ENCODE results near the gene ANKH. TPM values are rescaled to one million over a fixed set of nuclear protein-coding genes. Genes with fewer than 3 reads are reported as not detected.

Gene ANKH
- polyA plus RNA-seq, 1 experiment: 14.2 TPM

DNA sequence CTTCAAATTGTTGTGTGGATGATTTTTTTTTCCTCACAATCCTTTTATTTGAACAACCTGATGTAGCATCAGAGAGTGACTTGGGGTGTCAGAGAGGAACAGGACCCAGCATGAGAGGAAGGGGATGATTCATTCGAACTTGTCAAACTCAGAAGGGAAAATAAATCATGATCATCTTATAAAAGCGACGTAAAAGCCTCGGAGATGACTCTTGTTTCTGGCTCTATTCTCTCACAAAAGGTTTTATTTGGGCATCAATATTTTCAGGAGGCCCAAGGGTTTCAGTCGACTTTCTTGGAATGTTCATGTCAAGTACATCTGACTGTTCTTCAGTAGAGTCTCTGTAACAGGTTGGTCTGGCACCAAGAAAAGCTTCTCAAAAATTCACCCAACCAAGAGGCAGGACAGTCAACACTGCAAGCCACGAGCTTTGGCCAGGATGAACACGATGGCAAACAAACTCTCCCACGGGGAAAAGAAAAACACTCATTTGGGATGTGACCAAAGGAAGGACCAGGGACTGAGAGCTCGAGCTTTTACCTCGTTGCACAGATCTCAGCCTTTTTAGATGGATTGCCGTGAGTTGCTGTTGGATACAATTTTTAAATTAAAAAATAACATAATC lies 55.1 kb downstream of the ANKH start:
- TF ChIP-seq CTCF (IDR thresholded peaks at IDR 0.05; ENCODE audit: low read depth, low read length): no peak
- no peak overlapping the region for H3K4me3 ChIP-seq (ENCODE audit: low read depth, low read length)
- ChIA-PET POLR2A (interaction anchor here (0.6 kb wide), 1 partner anchor 108 kb away, joined by 6 read pairs; no protein-coding TSS in a partner anchor), CTCF (interaction anchor here (1.3 to 2.1 kb wide), 2 partner anchors 57 to 89 kb away, joined by 4 to 9 read pairs; no protein-coding TSS in a partner anchor)
- no peak overlapping the region for H3K27ac ChIP-seq (ENCODE audit: low read depth, low read length)
- no peaks in the 10 kb centered on the region for H3K9me3 ChIP-seq (ENCODE audit: control insufficient read depth, insufficient read depth, low read length)
- H3K27me3 ChIP-seq (ENCODE audit: control insufficient read depth, insufficient read depth, low read length): no peaks in the 10 kb centered on the region
- DNase-seq (ENCODE audit: low read depth, low spot score): no peak

- POLR2A ChIA-PET: no interaction called here
- Histone ChIP-seq H3K27ac (ENCODE audit: low read depth, low read length) (no peak overlapping the region), H3K9me3 (ENCODE audit: control insufficient read depth, insufficient read depth, low read length) (no peaks in the 10 kb centered on the region), H3K4me3 (ENCODE audit: low read depth, low read length) (no peak overlapping the region), H3K27me3 (ENCODE audit: control insufficient read depth, insufficient read depth, low read length) (no peaks in the 10 kb centered on the region)
- CTCF ChIA-PET: no interaction called here
- no peak for TF ChIP-seq CTCF (IDR thresholded peaks at IDR 0.05; ENCODE audit: low read depth, low read length)
- DNase-seq (ENCODE audit: low read depth, low spot score): no peak
Measured at GRCh38 chr5:14813747-14814146, 57.8 kb downstream of the ANKH start.

DNA sequence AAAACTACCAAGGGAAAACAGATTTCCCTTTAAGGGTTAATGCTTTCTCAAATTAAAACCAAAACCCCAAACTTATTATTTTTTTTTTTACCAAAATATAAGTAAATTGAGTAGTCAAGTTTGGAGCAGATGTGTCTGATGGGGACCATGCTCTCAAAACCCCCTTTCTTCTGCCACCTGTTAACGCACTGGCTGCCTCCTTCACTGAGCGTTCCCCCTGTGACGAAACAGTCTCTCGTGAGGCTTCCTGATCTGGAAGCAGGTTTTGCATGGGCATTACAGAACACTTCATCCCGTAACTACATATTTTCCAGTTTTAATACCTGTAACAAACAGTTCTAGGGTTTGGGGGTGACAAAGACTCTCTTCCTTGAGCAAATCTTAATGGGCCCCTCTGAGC lies 59.4 kb downstream of the ANKH start:
- ChIA-PET POLR2A (no interaction called here), CTCF (interaction anchor here (0.6 kb wide), 1 partner anchor 283 kb away, joined by 3 read pairs; no protein-coding TSS in a partner anchor)
- Histone ChIP-seq H3K27me3 (ENCODE audit: control insufficient read depth, insufficient read depth, low read length) (no peaks in the 10 kb centered on the region), H3K9me3 (ENCODE audit: control insufficient read depth, insufficient read depth, low read length) (no peaks in the 10 kb centered on the region), H3K27ac (ENCODE audit: low read depth, low read length) (no peak overlapping the region), H3K4me3 (ENCODE audit: low read depth, low read length) (no peak overlapping the region)
- TF ChIP-seq CTCF (IDR thresholded peaks at IDR 0.05; ENCODE audit: low read depth, low read length): no peak
- DNase-seq (ENCODE audit: low read depth, low spot score): no peak

DNA sequence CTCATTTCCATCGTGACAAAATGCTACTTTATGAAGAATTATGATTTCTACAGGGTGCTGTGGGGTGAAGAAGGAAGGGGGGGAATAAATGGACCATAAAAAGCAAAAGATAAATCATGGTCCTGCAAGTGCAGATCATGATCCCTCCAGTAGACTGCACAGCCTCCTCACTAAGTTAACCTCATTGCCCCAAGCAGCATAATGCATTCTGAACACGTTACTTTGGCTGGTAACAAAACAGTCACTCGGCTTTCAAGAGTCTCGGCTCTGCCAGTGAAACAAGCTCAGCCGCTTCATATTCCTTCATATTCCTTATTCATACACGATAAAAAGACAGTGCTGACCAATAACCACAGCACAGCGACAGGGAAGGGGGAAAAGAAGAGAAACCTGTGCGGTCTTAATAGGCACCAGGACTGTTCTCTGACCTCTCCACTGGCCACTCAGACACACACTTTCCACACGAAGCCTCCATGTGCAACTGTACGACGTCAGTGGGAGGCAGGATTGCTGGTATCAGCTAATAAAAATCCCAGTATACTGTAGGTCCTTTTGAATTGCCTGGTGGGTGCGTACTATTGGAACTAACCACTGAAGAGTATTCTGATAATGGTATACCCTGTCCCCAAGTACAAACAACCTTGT lies 60.5 kb downstream of the ANKH start:
- H3K4me3 ChIP-seq (ENCODE audit: low read depth, low read length): no peak overlapping the region
- no peaks in the 10 kb centered on the region for H3K9me3 ChIP-seq (ENCODE audit: control insufficient read depth, insufficient read depth, low read length)
- no peak for TF ChIP-seq CTCF (IDR thresholded peaks at IDR 0.05; ENCODE audit: low read depth, low read length)
- no peak overlapping the region for H3K27ac ChIP-seq (ENCODE audit: low read depth, low read length)
- H3K27me3 ChIP-seq (ENCODE audit: control insufficient read depth, insufficient read depth, low read length): no peaks in the 10 kb centered on the region
- ChIA-PET CTCF (interaction anchor here (0.6 kb wide), 1 partner anchor 284 kb away, joined by 3 read pairs; no protein-coding TSS in a partner anchor), POLR2A (no interaction called here)
- DNase-seq (ENCODE audit: low read depth, low spot score): no peak

DNA sequence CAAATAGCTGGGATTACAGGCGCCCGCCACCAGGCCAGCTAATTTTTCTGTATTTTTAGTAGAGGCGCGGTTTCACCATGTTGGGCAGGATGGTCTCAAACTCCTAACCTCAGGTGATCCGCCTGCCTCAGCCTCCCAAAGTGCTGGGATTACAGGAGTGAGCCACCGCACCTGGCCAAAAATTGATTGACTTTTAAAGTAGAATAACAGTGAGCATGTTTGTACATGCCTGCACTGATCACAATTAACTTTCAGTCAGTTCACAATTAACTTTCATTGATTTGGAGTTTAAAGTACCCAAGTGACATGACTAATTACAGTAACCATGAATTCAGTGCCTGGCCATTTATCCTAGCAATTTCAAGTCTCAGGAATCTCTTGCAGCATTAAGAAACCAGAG lies 61.3 kb downstream of the ANKH start:
- Histone ChIP-seq H3K27ac (ENCODE audit: low read depth, low read length) (peak overlapping the region; percentile 80), H3K9me3 (ENCODE audit: control insufficient read depth, insufficient read depth, low read length) (no peaks in the 10 kb centered on the region), H3K4me3 (ENCODE audit: low read depth, low read length) (no peak overlapping the region), H3K27me3 (ENCODE audit: control insufficient read depth, insufficient read depth, low read length) (no peaks in the 10 kb centered on the region)
- no peak for TF ChIP-seq CTCF (IDR thresholded peaks at IDR 0.05; ENCODE audit: low read depth, low read length)
- no peak for DNase-seq (ENCODE audit: low read depth, low spot score)
- ChIA-PET CTCF (no interaction called here), POLR2A (no interaction called here)
